VCaP (cell line): ENCODE data around the gene ATAD3A.
A peak's percentile ranks its signal among the peaks of the same experiment; 100 is the strongest.

Experiments
- H3K27ac ChIP-seq: fragments of 450-650 bp; 2 replicates; pipeline ENCODE4 v1.5.1; 2017
- TF ChIP-seq, protein P1 (sequence below): fragments of 450-650 bp; conservative IDR thresholded peaks from 2 replicates; pipeline ENCODE4 v1.5.1; 2017; ENCODE audit warnings: mild to moderate bottlenecking, moderate library complexity

Gene ATAD3A

DNA sequence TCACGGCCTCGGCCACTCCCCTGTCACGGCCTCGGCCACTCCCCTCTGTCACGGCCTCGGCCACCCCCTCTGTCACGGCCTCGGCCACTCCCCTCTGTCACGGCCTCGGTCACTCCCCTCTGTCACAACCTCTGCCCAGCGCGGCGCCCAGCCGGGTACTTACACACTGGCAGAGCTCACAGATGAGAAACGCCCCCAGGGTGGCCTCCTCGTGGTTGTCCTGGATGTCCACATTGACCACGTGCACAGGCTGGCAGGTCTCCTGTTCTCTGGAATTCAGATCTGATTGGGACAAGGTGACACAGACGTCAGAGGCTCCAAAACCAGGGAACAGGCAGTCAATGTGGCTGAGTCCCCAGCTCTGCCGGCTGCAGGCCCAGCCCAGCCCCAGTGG, 31.7 kb downstream of the ATAD3A start:
- TF ChIP-seq, protein P1, sequence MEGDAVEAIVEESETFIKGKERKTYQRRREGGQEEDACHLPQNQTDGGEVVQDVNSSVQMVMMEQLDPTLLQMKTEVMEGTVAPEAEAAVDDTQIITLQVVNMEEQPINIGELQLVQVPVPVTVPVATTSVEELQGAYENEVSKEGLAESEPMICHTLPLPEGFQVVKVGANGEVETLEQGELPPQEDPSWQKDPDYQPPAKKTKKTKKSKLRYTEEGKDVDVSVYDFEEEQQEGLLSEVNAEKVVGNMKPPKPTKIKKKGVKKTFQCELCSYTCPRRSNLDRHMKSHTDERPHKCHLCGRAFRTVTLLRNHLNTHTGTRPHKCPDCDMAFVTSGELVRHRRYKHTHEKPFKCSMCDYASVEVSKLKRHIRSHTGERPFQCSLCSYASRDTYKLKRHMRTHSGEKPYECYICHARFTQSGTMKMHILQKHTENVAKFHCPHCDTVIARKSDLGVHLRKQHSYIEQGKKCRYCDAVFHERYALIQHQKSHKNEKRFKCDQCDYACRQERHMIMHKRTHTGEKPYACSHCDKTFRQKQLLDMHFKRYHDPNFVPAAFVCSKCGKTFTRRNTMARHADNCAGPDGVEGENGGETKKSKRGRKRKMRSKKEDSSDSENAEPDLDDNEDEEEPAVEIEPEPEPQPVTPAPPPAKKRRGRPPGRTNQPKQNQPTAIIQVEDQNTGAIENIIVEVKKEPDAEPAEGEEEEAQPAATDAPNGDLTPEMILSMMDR, result no peak
- peak overlapping the region; percentile 53 for H3K27ac ChIP-seq

GRCh38 chr1:1544544-1544943, 32.6 kb downstream of the ATAD3A start:
- TF ChIP-seq, protein P1, result no peak
- peak overlapping the region; percentile 53 for H3K27ac ChIP-seq

DNA sequence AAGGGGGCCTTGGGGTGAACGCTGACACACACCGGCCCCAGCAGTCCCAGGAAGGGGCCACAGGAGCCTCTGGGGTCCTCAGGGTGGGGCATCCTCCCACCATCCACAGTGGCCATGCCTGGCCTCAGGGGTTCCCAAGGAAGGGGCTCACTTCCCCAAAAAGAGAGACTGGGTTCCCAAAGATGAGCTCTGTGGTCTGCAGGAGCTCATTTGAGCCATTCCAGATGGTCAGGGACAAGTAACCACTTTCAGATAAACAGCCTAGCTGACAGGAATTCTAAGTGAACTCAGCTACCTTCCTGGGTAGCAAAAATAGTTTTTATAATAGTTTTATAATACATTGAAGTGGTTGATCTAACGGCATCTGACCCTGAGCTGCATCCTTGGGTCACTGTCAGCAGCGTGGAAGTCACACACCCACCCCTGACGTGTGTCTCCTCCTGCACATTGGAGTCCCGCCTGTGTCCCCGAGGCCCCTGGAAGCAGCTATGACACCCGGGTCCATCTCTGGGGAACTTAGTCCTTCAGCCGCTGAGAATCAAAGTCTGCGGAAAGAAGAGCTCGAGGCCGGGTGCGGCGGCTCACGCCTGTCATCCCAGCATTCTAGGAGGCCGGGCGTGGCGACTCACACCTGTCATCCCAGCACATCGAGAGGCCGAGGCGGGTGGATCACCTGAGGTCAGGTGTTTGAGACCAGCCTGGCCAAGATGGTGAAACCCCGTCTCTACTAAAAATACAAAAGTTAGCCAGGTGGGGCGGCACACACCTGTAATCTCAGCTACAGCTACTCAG, 34.2 kb downstream of the ATAD3A start:
- H3K27ac ChIP-seq, result peak overlapping the region; percentile 53
- TF ChIP-seq, protein P1, result no peak

DNA sequence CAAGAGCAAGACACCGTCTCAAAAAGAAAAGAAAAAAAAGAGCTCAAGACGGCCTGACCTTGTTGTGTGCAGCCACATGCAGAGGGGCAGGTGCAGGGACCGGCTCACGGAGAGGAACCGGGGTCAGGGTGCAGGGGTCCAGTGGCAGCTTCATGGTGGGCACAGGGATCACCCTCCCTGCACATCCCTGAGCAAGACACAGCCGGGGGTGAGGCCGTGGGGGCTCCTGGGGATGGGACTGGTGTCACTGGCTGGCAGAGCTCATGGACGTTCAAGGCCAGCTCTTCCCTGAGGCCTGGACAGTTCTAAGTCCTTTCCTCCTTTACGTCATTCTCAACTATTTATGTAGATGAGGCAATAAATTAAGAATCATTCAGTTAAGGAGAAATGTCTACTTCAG, 35.0 kb downstream of the ATAD3A start:
- peak overlapping the region; percentile 53; the same call in 1 of the 2 replicates for H3K27ac ChIP-seq

GRCh38 chr1:1547476-1547875, 35.5 kb downstream of the ATAD3A start:
- TF ChIP-seq, protein P1, result no peak
- H3K27ac ChIP-seq, result no peak overlapping the region

More for the DNA sequence above, 35.0 kb downstream of the ATAD3A start:
- TF ChIP-seq, protein P1, result no peak

DNA sequence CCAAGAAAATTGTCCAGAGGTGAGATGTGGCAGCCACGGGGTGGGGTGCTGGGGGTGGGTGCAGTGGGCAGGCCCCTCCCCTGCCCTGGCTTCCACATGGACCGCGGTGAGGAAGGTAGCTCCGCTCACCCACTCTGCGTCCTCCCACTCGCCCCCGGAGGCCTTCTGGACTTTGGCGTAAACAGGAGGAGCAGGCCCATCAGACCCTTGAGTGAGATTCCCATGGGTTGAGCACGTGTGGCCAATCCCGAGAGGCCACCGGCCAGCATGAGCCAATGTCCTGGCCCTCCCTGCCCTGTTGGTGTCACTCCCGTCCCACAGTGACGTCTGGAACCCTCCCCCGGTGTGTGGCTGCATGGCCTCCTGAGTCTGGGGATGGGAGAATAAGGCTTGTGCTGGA, 36.6 kb downstream of the ATAD3A start:
- no peak overlapping the region for H3K27ac ChIP-seq
- TF ChIP-seq, protein P1, result no peak

DNA sequence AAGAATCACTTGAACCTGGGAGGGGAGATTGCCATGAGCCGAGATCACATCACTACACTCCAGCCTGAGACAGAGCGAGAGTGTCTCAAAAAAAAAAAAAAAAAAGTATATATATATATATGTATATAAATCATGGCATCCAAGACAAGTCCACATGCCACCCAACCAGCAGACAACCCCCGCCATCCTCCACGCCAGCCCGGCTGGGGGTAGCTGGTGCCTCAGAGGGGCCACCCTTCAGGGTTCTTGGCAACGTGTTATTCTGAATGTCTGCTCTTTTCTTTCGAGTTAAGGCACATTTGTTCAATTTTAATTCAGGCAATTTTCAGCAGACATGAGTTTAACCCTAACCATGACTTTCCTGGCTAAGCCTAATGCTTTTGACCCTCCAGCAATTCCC, 38.1 kb downstream of the ATAD3A start:
- H3K27ac ChIP-seq, result 0 out of 2 replicates have a peak overlapping the region, but pooled peaks have one; percentile 15
- TF ChIP-seq, protein P1, result no peak
